C4-2B (cell line): ENCODE data around the gene LIPT1.
"Not testable (repeated sequence)": the region's sequence is repeated elsewhere in the genome, so short reads cannot be mapped to it uniquely, and the experiment has no call there.

Experiments
- H3K27ac ChIP-seq: fragments of 450-650 bp; 2 replicates; pipeline ENCODE4 v1.5.1; 2017
- CTCF ChIP-seq: fragments of 450-650 bp; conservative IDR thresholded peaks from 2 replicates; pipeline ENCODE4 v1.5.1; 2017; ENCODE audit warnings: mild to moderate bottlenecking
- ZFX ChIP-seq: fragments of 450-650 bp; IDR thresholded peaks from 2 replicates; pipeline ENCODE4 v1.6.1; 2017

LIPT1 gene

GRCh38 chr2:99154643-99155536 is at the start of gene LIPT1, which contains the start of gene TSGA10:
TSS of gene LIPT1 (plus strand) at chr2:99154967. CDS start at chr2:99161958, 6,991 bp downstream.
TSS of gene TSGA10 (minus strand) at chr2:99154942. CDS start at chr2:99109439, 45,503 bp downstream.
- TF ChIP-seq ZFX (peak; percentile 21; the same call in 1 of the 2 replicates), CTCF (peak; percentile 37)
- peak within 1 kb of the TSS; percentile 84 for H3K27ac ChIP-seq

GRCh38 chr2:99106913-99107312 is 47.9 kb upstream of the LIPT1 start:
- no peak for TF ChIP-seq CTCF
- no peak for TF ChIP-seq ZFX
- H3K27ac ChIP-seq, result no peak overlapping the region

- H3K27ac ChIP-seq, result no peak overlapping the region
- TF ChIP-seq ZFX (no peak), CTCF (no peak)
These were observed 43.5 kb upstream of the LIPT1 start for GRCh38 chr2:99111236-99111635.

GRCh38 chr2:99111945-99112344 is 42.8 kb upstream of the LIPT1 start:
- TF ChIP-seq CTCF, result no peak
- no peak for TF ChIP-seq ZFX

GRCh38 chr2:99112617-99113016 is 42.1 kb upstream of the LIPT1 start:
- TF ChIP-seq ZFX, result no peak
- no peak for TF ChIP-seq CTCF
- no peak overlapping the region for H3K27ac ChIP-seq

More at GRCh38 chr2:99111945-99112344, 42.8 kb upstream of the LIPT1 start:
- no peak overlapping the region for H3K27ac ChIP-seq

- TF ChIP-seq ZFX (no peak), CTCF (no peak)
- H3K27ac ChIP-seq, result no peak overlapping the region
These were observed 26.8 kb upstream of the LIPT1 start for GRCh38 chr2:99127981-99128380.

GRCh38 chr2:99135044-99135556 is 19.7 kb upstream of the LIPT1 start:
- not testable (repeated sequence) for H3K27ac ChIP-seq
